LNCaP clone FGC (cell line): Measurements from ENCODE around the gene SCYGR4.

Experiments
- DNase-seq: peaks from one replicate; pipeline ENCODE4 v3.0.0-alpha.2; 2011; ENCODE audit warnings: low read depth
- H3K4me3 ChIP-seq: 2 replicates; pipeline ENCODE4 v1.5.1; 2011; ENCODE audit warnings: mild to moderate bottlenecking, low read depth, low read length, control low read depth
- CTCF ChIP-seq: IDR thresholded peaks from 2 replicates; pipeline ENCODE4 v1.5.1; 2012; ENCODE audit warnings: mild to moderate bottlenecking; ENCODE audit not compliant: control insufficient read depth, insufficient read depth; ENCODE audit errors: extremely low read depth

Gene SCYGR4

GRCh38 chr2:227602358-227602757 is 14.9 kb upstream of the SCYGR4 start:
- no peak overlapping the region for H3K4me3 ChIP-seq
- DNase-seq = no peak
- TF ChIP-seq CTCF = no peak

- DNase-seq = no peak
- no peak for TF ChIP-seq CTCF
- H3K4me3 ChIP-seq = no peak overlapping the region
Observed at GRCh38 chr2:227606476-227606875, 10.8 kb upstream of the SCYGR4 start.

GRCh38 chr2:227607941-227608340 is 9.4 kb upstream of the SCYGR4 start:
- no peak for TF ChIP-seq CTCF
- no peak overlapping the region for H3K4me3 ChIP-seq
- DNase-seq = no peak

GRCh38 chr2:227608561-227609338 is 8.5 kb upstream of the SCYGR4 start:
- DNase-seq = no peak
- H3K4me3 ChIP-seq = no peak overlapping the region
- TF ChIP-seq CTCF = no peak

- no peak for DNase-seq
- no peak for TF ChIP-seq CTCF
- no peak overlapping the region for H3K4me3 ChIP-seq
Observed at GRCh38 chr2:227610123-227610522, 7.2 kb upstream of the SCYGR4 start.

GRCh38 chr2:227612546-227613271 is 4.6 kb upstream of the SCYGR4 start:
- no peak for DNase-seq
- TF ChIP-seq CTCF = no peak

GRCh38 chr2:227613272-227613660 is 4.0 kb upstream of the SCYGR4 start:
- no peak for DNase-seq
- TF ChIP-seq CTCF = no peak
- H3K4me3 ChIP-seq = no peak overlapping the region

More at GRCh38 chr2:227612546-227613271, 4.6 kb upstream of the SCYGR4 start:
- no peak overlapping the region for H3K4me3 ChIP-seq
